Measurements from ENCODE around the gene ACTL8.
"Not testable (repeated sequence)": the region's sequence is repeated elsewhere in the genome, so short reads cannot be mapped to it uniquely, and the experiment has no call there.

ACTL8 gene

GRCh38 chr1:17735348-17735747 is 19.8 kb upstream of the ACTL8 start:
- DNase-seq (ENCODE audit: low read depth) = no peak

GRCh38 chr1:17735793-17736192 is 19.3 kb upstream of the ACTL8 start:
- DNase-seq (ENCODE audit: low read depth) = no peak

GRCh38 chr1:17736625-17737024 is 18.5 kb upstream of the ACTL8 start:
- no peak for DNase-seq (ENCODE audit: low read depth)

- no peak for DNase-seq (ENCODE audit: low read depth)
Measured at GRCh38 chr1:17739050-17739449, 16.1 kb upstream of the ACTL8 start.

DNA sequence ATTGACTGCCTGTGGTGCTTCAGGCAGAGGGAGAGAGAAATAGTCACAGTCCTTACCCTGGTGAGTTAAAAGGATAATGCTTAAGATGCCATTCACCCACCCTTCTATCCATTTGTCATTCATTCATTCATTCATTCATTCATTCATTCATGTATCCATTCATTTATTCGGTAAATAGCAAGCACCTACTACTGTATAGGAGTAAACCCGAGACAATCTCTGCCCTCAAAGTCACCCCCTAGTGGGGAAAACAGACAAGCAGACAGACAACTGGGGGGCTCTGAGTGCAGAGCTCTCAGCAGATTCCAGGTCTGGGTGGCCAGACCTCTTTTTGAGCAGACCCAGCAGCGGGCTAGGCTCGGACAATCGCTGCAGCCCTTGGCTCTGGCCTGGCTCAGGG is 14.1 kb upstream of the ACTL8 start:
- DNase-seq (ENCODE audit: low read depth) = no peak

GRCh38 chr1:17742583-17742982 is 12.6 kb upstream of the ACTL8 start:
- no peak for DNase-seq (ENCODE audit: low read depth)

DNA sequence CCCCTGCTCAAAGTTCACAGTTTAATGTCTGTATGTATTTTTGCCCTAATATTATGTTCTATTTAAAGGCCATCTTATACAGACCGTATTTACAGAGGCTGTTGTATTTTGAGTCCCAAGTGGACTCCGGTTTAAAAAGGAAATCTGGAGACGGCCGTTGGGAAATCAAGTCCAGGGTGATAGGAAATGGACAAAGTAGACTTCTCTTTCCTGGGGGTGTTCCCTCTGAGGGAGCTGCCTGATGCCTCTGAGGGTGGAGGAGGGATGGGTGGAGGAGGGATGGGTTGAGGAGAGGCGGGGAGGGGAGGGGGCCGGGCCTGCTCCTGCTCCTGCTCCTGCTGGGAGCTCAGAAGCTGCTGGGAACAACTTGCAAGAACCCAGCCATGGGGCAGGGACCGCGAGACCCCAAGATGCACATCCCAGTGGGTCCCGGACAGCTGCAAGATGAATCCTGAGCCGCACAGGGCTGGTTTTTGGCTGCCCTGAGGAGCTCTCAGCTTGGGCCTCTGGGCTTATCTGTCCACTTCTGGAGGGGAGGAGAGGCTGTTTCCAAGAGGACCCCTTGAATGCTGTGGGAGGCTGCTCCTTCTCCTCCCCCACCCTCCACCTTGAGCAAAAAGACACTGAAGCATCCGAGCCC is 12.0 kb upstream of the ACTL8 start:
- no peak for DNase-seq (ENCODE audit: low read depth)

DNA sequence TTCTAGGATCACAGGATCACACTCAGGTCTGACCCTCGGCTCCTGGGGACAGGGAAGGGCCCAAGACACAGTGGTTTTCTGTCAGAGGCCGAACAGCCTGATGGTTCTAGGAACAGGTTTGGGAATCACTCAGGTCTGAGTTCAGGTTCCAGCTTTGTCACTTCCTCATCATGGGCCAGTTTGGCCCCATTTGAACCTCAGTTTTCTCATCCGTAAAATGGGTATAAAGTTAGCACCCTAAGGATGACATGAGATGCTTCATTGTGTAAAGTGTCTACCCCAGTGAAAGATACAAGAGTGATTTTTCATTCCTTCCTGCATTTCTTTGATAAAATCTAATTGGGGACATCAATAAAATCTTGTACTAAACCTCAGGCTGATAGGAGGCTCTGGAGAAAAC is 11.2 kb upstream of the ACTL8 start:
- DNase-seq (ENCODE audit: low read depth) = no peak

GRCh38 chr1:17744666-17745478 is 10.3 kb upstream of the ACTL8 start:
- DNase-seq (ENCODE audit: low read depth) = no peak

DNA sequence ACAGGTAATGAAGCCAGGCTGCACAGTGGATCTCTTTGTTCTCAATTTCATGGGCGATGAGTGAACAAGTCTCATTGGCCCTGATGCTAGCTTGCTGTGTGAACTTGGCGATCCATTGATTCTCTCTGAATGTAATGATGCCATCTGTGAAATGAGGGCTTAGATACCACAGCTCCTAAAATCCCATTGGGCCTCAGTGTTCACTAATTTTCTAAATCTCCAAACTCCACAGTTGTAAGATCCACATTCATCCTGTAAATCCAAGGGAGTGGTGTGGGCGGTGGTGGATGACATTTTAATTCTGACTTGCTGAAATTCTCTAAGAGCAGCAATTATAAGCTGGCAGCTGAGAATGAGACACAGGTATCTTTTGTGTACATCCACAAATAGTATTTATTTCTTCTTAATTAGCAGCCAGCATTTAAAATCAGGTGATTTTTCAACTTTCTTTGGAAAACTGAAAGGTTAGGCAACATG is 9.6 kb upstream of the ACTL8 start:
- no peak for DNase-seq (ENCODE audit: low read depth)

DNA sequence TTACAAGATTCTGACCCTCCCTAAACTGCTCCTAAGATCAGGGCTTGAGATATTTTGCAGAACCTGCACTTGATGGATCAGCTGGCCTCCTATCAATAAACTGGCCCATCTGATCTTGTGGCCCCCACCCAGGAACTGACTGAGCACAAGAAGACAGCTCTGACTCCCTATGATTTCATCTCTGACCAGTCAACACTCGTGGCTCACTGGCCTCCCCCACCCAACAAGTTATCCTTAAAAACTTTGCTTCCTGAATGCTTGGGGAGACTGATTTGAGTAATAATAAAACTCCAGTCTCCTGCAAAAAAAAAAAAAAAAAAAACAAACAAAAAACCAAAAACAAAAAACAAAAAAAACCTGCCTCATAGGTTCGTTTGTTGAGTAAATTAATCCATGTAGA is 8.9 kb upstream of the ACTL8 start:
- not testable (repeated sequence) for DNase-seq (ENCODE audit: low read depth)

- DNase-seq (ENCODE audit: low read depth) = no peak
Measured at GRCh38 chr1:17746920-17747319, 8.2 kb upstream of the ACTL8 start.

- no peak for DNase-seq (ENCODE audit: low read depth)
Measured at GRCh38 chr1:17750333-17750732, 4.8 kb upstream of the ACTL8 start.

GRCh38 chr1:17752356-17752755 is 2.8 kb upstream of the ACTL8 start:
- DNase-seq (ENCODE audit: low read depth) = no peak

DNA sequence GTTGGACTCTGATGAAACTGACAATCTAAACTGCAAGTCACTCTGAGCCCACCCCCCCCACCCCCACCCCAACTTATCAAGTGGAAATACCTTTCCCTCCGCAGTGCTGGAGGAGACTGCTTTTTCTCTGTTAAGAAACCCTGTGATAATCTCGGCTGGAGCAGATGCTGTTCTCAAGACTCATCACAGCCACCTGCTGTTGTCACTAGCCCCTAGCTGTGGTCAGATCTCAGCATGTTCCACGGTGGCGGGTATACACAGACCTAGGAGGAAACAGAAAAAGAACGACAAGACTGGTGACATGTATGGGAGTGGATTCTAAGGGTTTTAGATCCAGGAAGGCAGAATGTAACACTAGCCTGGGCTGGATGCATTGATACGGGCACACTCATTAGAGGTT is 2.3 kb downstream of the ACTL8 start:
- DNase-seq (ENCODE audit: low read depth) = no peak

- DNase-seq (ENCODE audit: low read depth) = no peak
Measured at GRCh38 chr1:17759114-17759513, 4.0 kb downstream of the ACTL8 start.

GRCh38 chr1:17762313-17762712 is 7.2 kb downstream of the ACTL8 start:
- DNase-seq (ENCODE audit: low read depth) = no peak

DNA sequence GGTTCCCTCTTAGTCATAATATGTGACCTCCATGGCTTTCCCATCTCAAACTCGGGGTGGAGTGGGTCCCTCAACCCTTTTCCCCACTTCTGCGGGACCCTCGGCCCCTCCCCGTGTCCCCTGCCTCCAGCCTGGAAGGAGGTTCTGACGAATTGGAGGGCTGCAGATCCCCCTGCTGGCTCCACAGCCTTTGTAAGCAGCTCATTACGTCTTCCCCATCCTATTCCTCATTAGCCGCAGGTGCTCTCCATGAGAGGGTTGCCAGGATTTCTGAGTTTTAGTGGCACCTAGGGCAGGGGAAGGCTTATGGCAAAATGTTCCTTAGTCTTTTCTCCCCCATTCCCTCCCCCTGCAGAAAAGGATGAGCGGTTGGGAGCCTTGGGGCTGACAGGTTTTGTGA is 8.3 kb downstream of the ACTL8 start:
- DNase-seq (ENCODE audit: low read depth) = no peak

- DNase-seq (ENCODE audit: low read depth) = no peak
Measured at GRCh38 chr1:17763995-17764394, 8.9 kb downstream of the ACTL8 start.

- no peak for DNase-seq (ENCODE audit: low read depth)
Measured at GRCh38 chr1:17764591-17764990, 9.5 kb downstream of the ACTL8 start.

GRCh38 chr1:17765444-17766411 is 10.6 kb downstream of the ACTL8 start:
- DNase-seq (ENCODE audit: low read depth) = no peak

DNA sequence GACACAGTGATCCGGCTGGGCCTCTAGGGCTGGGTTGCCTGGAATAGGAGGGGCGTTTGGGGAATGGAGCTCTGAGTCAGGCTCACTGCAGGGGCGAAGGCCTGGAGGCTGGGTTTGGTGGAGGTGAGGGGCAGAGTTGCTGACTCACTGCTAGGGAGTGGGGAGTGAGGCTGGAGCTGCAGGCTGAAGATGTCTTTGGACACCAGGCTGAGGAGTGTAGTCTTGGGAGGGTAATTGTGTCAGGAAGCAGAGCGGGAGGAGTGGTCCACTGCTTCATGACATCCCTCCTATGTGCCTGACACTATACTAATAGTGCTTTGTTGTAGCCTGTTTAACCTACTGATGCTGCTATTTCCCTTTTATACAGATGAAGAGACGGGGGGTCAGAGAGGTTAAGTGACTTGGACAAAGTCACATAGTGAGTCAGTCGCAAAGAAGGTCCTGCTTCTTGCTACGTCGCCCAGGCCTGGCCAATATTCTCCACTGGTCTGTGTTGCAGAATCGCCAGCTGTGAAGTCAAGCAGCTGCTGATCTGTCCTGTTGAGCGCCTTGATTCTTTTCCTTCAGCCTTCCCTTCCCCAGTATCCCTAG is 13.6 kb downstream of the ACTL8 start:
- DNase-seq (ENCODE audit: low read depth) = no peak

Data from T follicular helper cell (primary cell).